Endodermal cell (in vitro differentiated cells): Measurements from ENCODE around the gene LYSMD3. TPM values are rescaled to one million over a fixed set of nuclear protein-coding genes. Genes with fewer than 3 reads are reported as not detected.

Source experiments
- DNase-seq: peaks from one replicate; pipeline ENCODE4 v3.0.0-alpha.2; 2017
- H3K27ac ChIP-seq: 2 replicates; pipeline ENCODE4 v1.5.1; 2013; ENCODE audit warnings: mild to moderate bottlenecking, low read depth, low read length, moderate library complexity
- H3K27me3 ChIP-seq: 2 replicates; pipeline ENCODE4 v1.6.1; 2013; ENCODE audit warnings: mild to moderate bottlenecking, low read length, moderate library complexity; ENCODE audit not compliant: insufficient read depth, control insufficient read depth, poor library complexity, severe bottlenecking
- H3K36me3 ChIP-seq: 2 replicates; pipeline ENCODE4 v1.7.0; 2013; ENCODE audit warnings: mild to moderate bottlenecking, low read length, moderate library complexity; ENCODE audit not compliant: control insufficient read depth, insufficient read depth
- H3K4me1 ChIP-seq: one replicate; pipeline ENCODE4 v1.7.0; 2013; ENCODE audit warnings: low read length; ENCODE audit not compliant: control insufficient read depth, insufficient read depth
- H3K4me3 ChIP-seq: 2 replicates; pipeline ENCODE4 v1.5.1; 2013; ENCODE audit warnings: mild to moderate bottlenecking, low read length, moderate library complexity
- H3K9ac ChIP-seq: 2 replicates; pipeline ENCODE4 v1.6.1; 2013; ENCODE audit warnings: mild to moderate bottlenecking, low read length, moderate library complexity; ENCODE audit not compliant: poor library complexity, severe bottlenecking; ENCODE audit errors: extremely low read depth
- H3K9me3 ChIP-seq: 2 replicates; pipeline ENCODE4 v1.6.1; 2013; ENCODE audit warnings: mild to moderate bottlenecking, low read length, moderate library complexity; ENCODE audit not compliant: control insufficient read depth
- H3K27ac Mint-ChIP-seq: 2 replicates; pipeline ENCODE4 v1.8.0; 2020; ENCODE audit warnings: mixed read lengths
- H3K27me3 Mint-ChIP-seq: 2 replicates; pipeline ENCODE4 v1.8.0; 2021; ENCODE audit warnings: mild to moderate bottlenecking, mixed read lengths; ENCODE audit not compliant: insufficient read depth
- H3K36me3 Mint-ChIP-seq: 2 replicates; pipeline ENCODE4 v1.8.0; 2020; ENCODE audit warnings: low read depth, mixed read lengths
- H3K4me1 Mint-ChIP-seq: 2 replicates; pipeline ENCODE4 v1.8.0; 2020; ENCODE audit warnings: mixed read lengths
- H3K4me3 Mint-ChIP-seq: 2 replicates; pipeline ENCODE4 v1.8.0; 2020; ENCODE audit warnings: mild to moderate bottlenecking, moderate library complexity, mixed read lengths
- H3K9me3 Mint-ChIP-seq: 2 replicates; pipeline ENCODE4 v1.8.0; 2020; ENCODE audit warnings: mild to moderate bottlenecking, mixed read lengths
- WGBS, 2 experiments: methylation state at CpG; one replicate each; pipeline versions ENCODE4 v1.1.5 to v1.1.7; 2013; ENCODE audit warnings: missing lambda C conversion rate in 2 of 2, mixed read lengths in 1 of 2; ENCODE audit not compliant: insufficient coverage in 1 of 2, insufficient read length in 1 of 2; 5-methylcytosine and 5-hydroxymethylcytosine counted together
- total RNA-seq, 2 donors: library from RNA; stranded (reverse); fragmentation: NEBNext Ultra II Directional in 1 of 2; extraction: Animal tissue kit (Norgen Biotek cat#: 25700) in 1 of 2; gene quantifications; 2 replicates in 1 of 2; 3 replicates in 1 of 2; pipeline ENCODE4 v1.2.1, GENCODE V29; 2021
- TF ChIP-seq, protein P1 (sequence below): fragments of 200-600 bp; sonication (generic); conservative IDR thresholded peaks from 2 replicates; pipeline ENCODE4 v1.5.0; 2021; ENCODE audit warnings: antibody characterized with exemption, mild to moderate bottlenecking

The LYSMD3 gene
- total RNA-seq, 2 donors from 2014 or later, result 18.2 to 18.7 TPM

DNA sequence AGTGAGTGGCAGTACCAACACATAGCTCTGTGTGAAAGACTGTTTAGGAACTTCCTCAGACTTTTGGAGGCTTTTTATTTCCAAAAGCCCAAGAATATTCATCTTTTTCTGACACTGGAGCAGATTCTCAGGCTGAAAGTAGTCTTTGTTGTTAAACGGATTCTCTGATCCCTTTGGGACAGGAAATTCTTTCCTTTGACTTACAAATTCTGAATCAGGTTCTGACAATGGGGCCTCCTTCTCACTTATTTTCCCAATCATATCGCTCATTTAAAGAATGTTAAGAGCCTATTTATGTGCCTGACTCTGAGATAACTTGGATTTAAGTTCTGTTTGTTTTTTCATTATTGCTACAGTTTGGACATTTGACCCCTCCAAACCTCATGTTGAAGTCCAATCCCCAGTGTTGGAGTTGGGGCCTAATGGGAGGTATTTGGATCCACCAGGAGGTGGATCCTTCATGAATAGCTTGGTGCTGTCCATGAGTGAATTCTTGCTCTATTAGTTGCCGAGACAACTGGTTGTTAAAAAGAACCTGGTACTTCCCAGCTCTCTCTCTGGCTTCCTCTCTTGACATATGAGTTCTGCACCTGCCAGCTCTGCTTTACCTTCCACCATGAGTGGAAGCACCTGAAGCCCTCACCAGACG lies 25.1 kb upstream of the LYSMD3 start:
- Mint-ChIP-seq H3K4me3 (no peak overlapping the region), H3K4me1 (peaks cover 50% of the 10 kb centered on the region), H3K36me3 (no peaks in the 10 kb centered on the region), H3K27me3 (no peaks in the 10 kb centered on the region), H3K9me3 (peaks cover 3% of the 10 kb centered on the region), H3K27ac (no peak overlapping the region)
- DNase-seq, result no peak
- TF ChIP-seq, protein P1, sequence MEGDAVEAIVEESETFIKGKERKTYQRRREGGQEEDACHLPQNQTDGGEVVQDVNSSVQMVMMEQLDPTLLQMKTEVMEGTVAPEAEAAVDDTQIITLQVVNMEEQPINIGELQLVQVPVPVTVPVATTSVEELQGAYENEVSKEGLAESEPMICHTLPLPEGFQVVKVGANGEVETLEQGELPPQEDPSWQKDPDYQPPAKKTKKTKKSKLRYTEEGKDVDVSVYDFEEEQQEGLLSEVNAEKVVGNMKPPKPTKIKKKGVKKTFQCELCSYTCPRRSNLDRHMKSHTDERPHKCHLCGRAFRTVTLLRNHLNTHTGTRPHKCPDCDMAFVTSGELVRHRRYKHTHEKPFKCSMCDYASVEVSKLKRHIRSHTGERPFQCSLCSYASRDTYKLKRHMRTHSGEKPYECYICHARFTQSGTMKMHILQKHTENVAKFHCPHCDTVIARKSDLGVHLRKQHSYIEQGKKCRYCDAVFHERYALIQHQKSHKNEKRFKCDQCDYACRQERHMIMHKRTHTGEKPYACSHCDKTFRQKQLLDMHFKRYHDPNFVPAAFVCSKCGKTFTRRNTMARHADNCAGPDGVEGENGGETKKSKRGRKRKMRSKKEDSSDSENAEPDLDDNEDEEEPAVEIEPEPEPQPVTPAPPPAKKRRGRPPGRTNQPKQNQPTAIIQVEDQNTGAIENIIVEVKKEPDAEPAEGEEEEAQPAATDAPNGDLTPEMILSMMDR, result no peak
- 61 to 75% methylated on average over 1 to 4 of the region's 4 CpGs for WGBS, 2 experiments
- H3K9ac ChIP-seq, result no peak overlapping the region
- H3K4me1 ChIP-seq, result peaks cover 17% of the 10 kb centered on the region
- H3K27ac ChIP-seq, result no peak overlapping the region
- no peaks in the 10 kb centered on the region for H3K36me3 ChIP-seq
- no peaks in the 10 kb centered on the region for H3K9me3 ChIP-seq
- H3K27me3 ChIP-seq, result no peaks in the 10 kb centered on the region
- H3K4me3 ChIP-seq, result peak overlapping the region; percentile 30

DNA sequence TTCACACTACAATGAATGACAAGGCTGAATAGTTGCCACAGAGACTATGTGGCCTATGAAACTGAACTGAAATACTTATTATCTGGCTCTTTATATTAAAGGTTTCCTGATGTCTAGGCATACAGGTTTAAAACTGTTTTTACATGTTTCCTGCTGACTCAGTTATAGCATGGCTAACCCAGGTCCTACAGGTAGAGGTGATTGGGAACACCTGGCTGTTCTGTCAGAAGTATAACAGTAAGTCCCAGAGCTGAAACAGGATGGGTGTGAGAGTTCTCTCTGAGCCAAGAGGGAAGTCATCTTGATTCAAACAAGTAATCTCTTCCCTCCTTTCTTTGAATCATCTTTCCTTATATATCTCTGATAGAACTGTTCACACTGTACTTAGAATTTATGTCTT lies 24.3 kb upstream of the LYSMD3 start:
- TF ChIP-seq, protein P1, result no peak
- H3K27me3 Mint-ChIP-seq, result no peaks in the 10 kb centered on the region
- H3K9me3 ChIP-seq, result no peaks in the 10 kb centered on the region
- no peak overlapping the region for H3K27ac ChIP-seq
- no peak overlapping the region for H3K4me3 ChIP-seq
- H3K9ac ChIP-seq, result no peak overlapping the region
- DNase-seq, result no peak
- H3K27ac Mint-ChIP-seq, result no peak overlapping the region
- peaks cover 16% of the 10 kb centered on the region for H3K4me1 ChIP-seq
- no peaks in the 10 kb centered on the region for H3K36me3 ChIP-seq
- H3K27me3 ChIP-seq, result no peaks in the 10 kb centered on the region
- H3K9me3 Mint-ChIP-seq, result peaks cover 3% of the 10 kb centered on the region
- H3K4me1 Mint-ChIP-seq, result peaks cover 50% of the 10 kb centered on the region
- H3K36me3 Mint-ChIP-seq, result no peaks in the 10 kb centered on the region
- no peak overlapping the region for H3K4me3 Mint-ChIP-seq

DNA sequence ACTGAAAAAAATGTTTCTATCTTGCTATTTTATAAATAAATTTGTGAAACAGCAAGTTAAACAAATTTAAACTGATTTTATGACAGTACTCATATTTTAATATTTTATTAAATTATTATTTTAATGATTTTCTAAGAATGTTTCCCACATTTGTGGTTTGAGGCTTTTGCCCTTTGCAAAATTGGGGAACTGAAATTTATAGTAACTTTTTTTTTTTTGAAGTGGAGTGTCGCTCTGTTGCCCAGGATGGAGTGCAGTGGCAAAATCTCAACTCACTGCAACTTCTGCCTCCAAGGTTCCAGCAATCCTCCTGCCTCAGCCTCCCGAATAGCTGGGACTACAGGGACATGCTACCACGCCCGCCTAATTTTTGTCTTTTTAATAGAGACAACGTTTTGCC lies 22.0 kb upstream of the LYSMD3 start:
- Histone ChIP-seq H3K9me3 (no peaks in the 10 kb centered on the region), H3K4me1 (peaks cover 6% of the 10 kb centered on the region), H3K9ac (no peak overlapping the region), H3K27ac (no peak overlapping the region), H3K36me3 (no peaks in the 10 kb centered on the region), H3K27me3 (no peaks in the 10 kb centered on the region), H3K4me3 (no peak overlapping the region)
- Mint-ChIP-seq H3K36me3 (no peaks in the 10 kb centered on the region), H3K4me1 (peaks cover 51% of the 10 kb centered on the region), H3K27me3 (no peaks in the 10 kb centered on the region), H3K4me3 (no peak overlapping the region), H3K27ac (no peak overlapping the region), H3K9me3 (peaks cover 3% of the 10 kb centered on the region)
- no peak for DNase-seq
- 91 to 92% methylated on average over 4 to 5 of the region's 5 CpGs for WGBS, 2 experiments
- TF ChIP-seq, protein P1, result no peak
